ENCODE data around the gene TRIAP1.

- no peak for TF ChIP-seq CTCF (IDR thresholded peaks at IDR 0.05)
- TF ChIP-seq POLR2A (IDR thresholded peaks at IDR 0.05) = no peak
- TF ChIP-seq EP300 (IDR thresholded peaks at IDR 0.05) = no peak
Measured at GRCh38 chr12:120397824-120398540, 48.2 kb downstream of the TRIAP1 start.
